ENCODE data around the gene IL36RN.

GRCh38 chr2:113013336-113013661 lies 45.7 kb upstream of the IL36RN start:
- TF ChIP-seq CTCF (IDR thresholded peaks at IDR 0.05) (no peak), POLR2A (IDR thresholded peaks at IDR 0.05) (no peak)
